ENCODE results near the gene FUZ.

Gene FUZ

GRCh38 chr19:49802836-49803528 lies 10.1 kb downstream of the FUZ start:
- no peak for DNase-seq

- DNase-seq = no peak
Measured at GRCh38 chr19:49801966-49802661, 11.0 kb downstream of the FUZ start.

- no peak for DNase-seq
Measured at GRCh38 chr19:49801401-49801888, 11.6 kb downstream of the FUZ start.

- DNase-seq = no peak
Measured at GRCh38 chr19:49800771-49801170, 12.3 kb downstream of the FUZ start.

- no peak for DNase-seq
Measured at GRCh38 chr19:49799798-49800376, 13.2 kb downstream of the FUZ start.

GRCh38 chr19:49799271-49799797 lies 13.8 kb downstream of the FUZ start:
- no peak for DNase-seq

- DNase-seq = no peak
Measured at GRCh38 chr19:49798574-49798973, 14.5 kb downstream of the FUZ start.

- no peak for DNase-seq
Measured at GRCh38 chr19:49795615-49796014, 17.5 kb downstream of the FUZ start.

- DNase-seq = no peak
Measured at GRCh38 chr19:49793561-49793840, 19.6 kb downstream of the FUZ start.

GRCh38 chr19:49792829-49793560 lies 20.1 kb downstream of the FUZ start:
- DNase-seq = no peak

- DNase-seq = no peak
Measured at GRCh38 chr19:49791776-49792445, 21.2 kb downstream of the FUZ start.

- no peak for DNase-seq
Measured at GRCh38 chr19:49790866-49791265, 22.2 kb downstream of the FUZ start.

GRCh38 chr19:49788857-49789256 lies 24.2 kb downstream of the FUZ start:
- DNase-seq = no peak

- no peak for DNase-seq
Measured at GRCh38 chr19:49787746-49788145, 25.3 kb downstream of the FUZ start.

- no peak for DNase-seq
Measured at GRCh38 chr19:49786376-49786820, 26.7 kb downstream of the FUZ start.

- DNase-seq = no peak
Measured at GRCh38 chr19:49782515-49782914, 30.6 kb downstream of the FUZ start.

- DNase-seq = no peak
Measured at GRCh38 chr19:49781394-49781793, 31.7 kb downstream of the FUZ start.

GRCh38 chr19:49780861-49781260 lies 32.2 kb downstream of the FUZ start:
- DNase-seq = no peak

GRCh38 chr19:49779731-49780555 lies 33.1 kb downstream of the FUZ start:
- DNase-seq = peak; percentile 6

- DNase-seq = no peak
Measured at GRCh38 chr19:49776371-49776764, 36.7 kb downstream of the FUZ start.

GRCh38 chr19:49775742-49776370 lies 37.2 kb downstream of the FUZ start:
- no peak for DNase-seq

Data from CD4-positive, alpha-beta T cell treated with Interleukin-4 for 4 hours (primary cell).